ENCODE measurements around the gene HMGCL. TPM values are rescaled to one million over a fixed set of nuclear protein-coding genes. Genes with fewer than 3 reads are reported as not detected.
A peak's percentile ranks its signal among the peaks of the same experiment; 100 is the strongest.
"Not testable (repeated sequence)": the region's sequence is repeated elsewhere in the genome, so short reads cannot be mapped to it uniquely, and the experiment has no call there.

HMGCL gene
- 10 to 100 TPM; 23.1 to 27.4 TPM for total RNA-seq
- long read RNA-seq, donor 1, transcript HMGCL-203 (9 exons, 1,600 nt) = major isoform, 32 of 39 reads
- long read RNA-seq, donor 1, partial matches to known transcripts = 2 of 39 reads
- long read RNA-seq, donor 1, other reads (novel, unspliced or antisense) = 5 of 39 reads
- long read RNA-seq, donor 2, transcript HMGCL-204 (7 exons, 1,354 nt) = minor isoform, 5 of 188 reads
- long read RNA-seq, donor 2, transcript HMGCL-203 (9 exons, 1,600 nt) = major isoform, 162 of 188 reads
- long read RNA-seq, donor 2, partial matches to known transcripts = 6 of 188 reads
- long read RNA-seq, donor 2, other reads (novel, unspliced or antisense) = 12 of 188 reads

GRCh38 chr1:23825076-23825761 is at the start of gene HMGCL:
HMGCL (minus strand) TSS chr1:23825429; CDS start chr1:23825415, 14 bp downstream.
- DNase-seq (ENCODE audit: low spot score) = peak; percentile 97
- intact Hi-C loops (cut with DNase I) = no loop called here

GRCh38 chr1:23872421-23872820 is 47.2 kb upstream of the HMGCL start:
- no peak for DNase-seq (ENCODE audit: low spot score)
- intact Hi-C loops (cut with DNase I) = no loop called here

- intact Hi-C loops (cut with DNase I) = no loop called here
Observed at GRCh38 chr1:23869051-23869450, 43.8 kb upstream of the HMGCL start.

GRCh38 chr1:23868557-23869016 is 43.4 kb upstream of the HMGCL start:
- no peak for DNase-seq (ENCODE audit: low spot score)
- intact Hi-C loops (cut with DNase I) = no loop called here

More at GRCh38 chr1:23869051-23869450, 43.8 kb upstream of the HMGCL start:
- DNase-seq (ENCODE audit: low spot score) = no peak

GRCh38 chr1:23867895-23868556 is 42.8 kb upstream of the HMGCL start, which contains the start of gene FUCA1:
FUCA1 (minus strand) TSS chr1:23868290; CDS start chr1:23868286, 4 bp downstream.
- DNase-seq (ENCODE audit: low spot score) = peak; percentile 96
- intact Hi-C loops (cut with DNase I) = no loop called here

- no peak for DNase-seq (ENCODE audit: low spot score)
- intact Hi-C loops (cut with DNase I) = no loop called here
Observed at GRCh38 chr1:23867542-23867894, 42.3 kb upstream of the HMGCL start.

- no peak for DNase-seq (ENCODE audit: low spot score)
- intact Hi-C loops (cut with DNase I) = no loop called here
Observed at GRCh38 chr1:23865543-23865930, 40.3 kb upstream of the HMGCL start.

- intact Hi-C loops (cut with DNase I) = loop anchor here in 1 of 2 donors (5.0 kb wide), 1 partner anchor 93 kb away; no protein-coding TSS in a partner anchor
- DNase-seq (ENCODE audit: low spot score) = no peak
Observed at GRCh38 chr1:23864801-23865542, 39.7 kb upstream of the HMGCL start.

- intact Hi-C loops (cut with DNase I) = loop anchor here in 1 of 2 donors (5.0 kb wide), 1 partner anchor 90 kb away; no protein-coding TSS in a partner anchor
- DNase-seq (ENCODE audit: low spot score) = no peak
Observed at GRCh38 chr1:23862640-23863039, 37.4 kb upstream of the HMGCL start.

GRCh38 chr1:23854568-23854967 is 29.3 kb upstream of the HMGCL start:
- no peak for DNase-seq (ENCODE audit: low spot score)
- intact Hi-C loops (cut with DNase I) = no loop called here

- intact Hi-C loops (cut with DNase I); DNase-seq (ENCODE audit: low spot score): not testable (repeated sequence)
Observed at GRCh38 chr1:23853124-23853523, 27.9 kb upstream of the HMGCL start.

- DNase-seq (ENCODE audit: low spot score); intact Hi-C loops (cut with DNase I): not testable (repeated sequence)
Observed at GRCh38 chr1:23851406-23851805, 26.2 kb upstream of the HMGCL start.

- no peak for DNase-seq (ENCODE audit: low spot score)
- intact Hi-C loops (cut with DNase I) = no loop called here
Observed at GRCh38 chr1:23848673-23849616, 23.7 kb upstream of the HMGCL start.

- intact Hi-C loops (cut with DNase I); DNase-seq (ENCODE audit: low spot score): not testable (repeated sequence)
Observed at GRCh38 chr1:23847482-23848095, 22.4 kb upstream of the HMGCL start.

GRCh38 chr1:23845163-23845562 is 19.9 kb upstream of the HMGCL start:
- intact Hi-C loops (cut with DNase I) = no loop called here

GRCh38 chr1:23843644-23844043 is 18.4 kb upstream of the HMGCL start:
- no peak for DNase-seq (ENCODE audit: low spot score)
- intact Hi-C loops (cut with DNase I) = no loop called here

More at GRCh38 chr1:23845163-23845562, 19.9 kb upstream of the HMGCL start:
- no peak for DNase-seq (ENCODE audit: low spot score)

- intact Hi-C loops (cut with DNase I) = no loop called here
- DNase-seq (ENCODE audit: low spot score) = peak; percentile 90
Observed at GRCh38 chr1:23838401-23838866, 13.2 kb upstream of the HMGCL start.

- no peak for DNase-seq (ENCODE audit: low spot score)
- intact Hi-C loops (cut with DNase I) = no loop called here
Observed at GRCh38 chr1:23837908-23838307, 12.7 kb upstream of the HMGCL start.

Measured in posterior vena cava (tissue), 2 donors.